HG02852 (cell line): ENCODE measurements around the gene DZANK1.
"Not testable (repeated sequence)": the region's sequence is repeated elsewhere in the genome, so short reads cannot be mapped to it uniquely, and the experiment has no call there.

Experiments used
- ATAC-seq: cut with Tn5 transposase; IDR thresholded peaks from one replicate; pipeline ENCODE4 v1.9.1; 2021; ENCODE audit warnings: mild to moderate bottlenecking, moderate library complexity; ENCODE audit not compliant: unreplicated experiment

Gene DZANK1

DNA sequence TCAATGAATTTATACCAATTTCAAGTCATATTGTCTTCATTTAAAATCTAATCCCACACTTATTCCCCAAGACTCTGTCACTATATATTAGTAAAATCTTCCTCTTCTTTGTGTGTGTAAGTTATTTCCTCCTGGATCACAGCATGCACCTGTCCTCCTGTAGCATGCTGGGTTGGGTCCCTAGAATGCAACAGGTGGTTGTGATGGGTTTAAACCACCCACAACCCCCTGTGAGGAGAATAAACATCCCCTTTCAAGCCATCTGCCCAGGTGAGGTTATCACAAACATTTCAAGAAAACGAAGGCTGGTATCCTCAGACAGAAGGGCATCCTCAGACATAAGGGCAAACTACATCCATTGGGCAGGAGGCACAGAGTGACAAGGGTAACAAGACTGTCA, 26.4 kb downstream of the DZANK1 start:
- ATAC-seq: no peak

DNA sequence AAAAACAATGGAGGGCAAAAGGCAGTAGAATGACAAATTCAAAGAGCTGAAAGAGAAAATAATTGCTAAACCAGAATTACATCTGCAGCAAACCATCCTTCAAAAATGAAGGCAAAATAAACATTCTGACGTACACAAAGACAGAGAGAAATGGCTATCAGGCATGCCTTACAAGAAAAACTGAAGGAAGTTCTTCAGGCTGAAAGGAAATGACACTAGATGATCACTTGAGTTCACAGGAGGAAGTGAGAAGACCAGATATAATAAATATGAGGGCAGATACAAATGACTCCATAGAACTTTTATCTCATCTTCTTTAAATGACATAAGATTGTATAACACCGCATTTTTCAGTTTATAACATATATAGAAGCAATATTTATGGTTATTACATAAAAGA, 30.0 kb downstream of the DZANK1 start:
- ATAC-seq: no peak

DNA sequence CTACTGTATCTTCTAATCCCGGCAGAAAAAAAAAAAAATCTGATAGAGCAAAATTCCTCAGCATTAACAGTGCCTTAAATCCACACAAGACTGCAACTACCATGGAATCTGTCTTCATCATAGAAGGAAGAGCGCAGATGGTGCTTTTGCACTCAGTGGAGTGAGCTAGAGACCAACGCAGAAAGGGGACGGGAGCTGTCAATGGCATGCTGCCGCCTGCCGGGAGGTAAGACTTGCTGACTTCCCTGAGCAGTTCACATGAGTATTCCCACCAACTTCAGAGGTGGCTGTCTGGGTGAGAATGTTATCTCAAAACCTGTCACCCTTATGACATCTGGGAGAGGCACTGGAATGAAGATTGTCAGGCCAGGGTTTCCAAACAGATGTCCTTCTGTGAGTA, 35.6 kb downstream of the DZANK1 start:
- ATAC-seq: no peak

- ATAC-seq: no peak
Observed at GRCh38 chr20:18430172-18430826, 36.5 kb downstream of the DZANK1 start.

GRCh38 chr20:18428490-18429173, 38.2 kb downstream of the DZANK1 start:
- no peak for ATAC-seq

- ATAC-seq: no peak
Observed at GRCh38 chr20:18427214-18427613, 39.6 kb downstream of the DZANK1 start.

DNA sequence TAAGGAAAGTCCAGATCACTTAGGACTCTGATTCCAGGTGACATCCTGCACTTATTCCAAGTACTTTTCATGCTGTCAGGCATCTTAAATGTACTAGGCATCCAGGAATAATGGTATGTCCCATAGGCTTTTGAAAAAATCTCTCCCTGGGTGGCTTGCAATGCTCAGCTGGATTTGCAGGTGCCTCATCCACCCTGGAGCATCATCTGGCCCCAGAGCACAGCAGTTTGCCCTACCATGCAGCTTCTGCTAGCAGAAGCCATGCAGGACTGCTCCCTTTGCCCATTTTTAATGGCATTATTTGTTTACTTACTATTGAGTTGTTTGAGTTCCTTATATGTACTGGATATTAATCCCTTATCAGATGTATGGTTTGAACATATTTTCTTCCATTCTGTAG, 45.2 kb downstream of the DZANK1 start:
- no peak for ATAC-seq

- ATAC-seq: no peak
Observed at GRCh38 chr20:18416486-18416885, 50.3 kb downstream of the DZANK1 start.

DNA sequence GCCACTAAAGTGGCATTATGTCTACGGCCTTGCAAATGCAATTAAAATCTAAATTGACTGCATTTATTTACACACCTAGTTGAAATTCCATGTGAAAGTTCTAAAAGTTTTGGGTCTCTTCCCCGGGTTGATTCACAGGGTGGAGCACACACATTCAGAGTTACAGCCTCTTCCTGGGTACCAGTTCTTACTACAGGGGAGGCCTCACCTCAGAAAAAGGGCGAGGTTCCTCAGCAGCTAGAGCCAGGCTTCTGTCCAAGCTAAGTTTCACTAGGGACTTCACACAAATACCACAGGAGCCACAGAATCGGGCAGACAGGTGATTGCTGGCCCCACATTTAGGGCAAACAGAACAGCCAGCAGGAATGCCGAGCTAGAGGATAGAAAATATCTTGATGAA, 52.7 kb downstream of the DZANK1 start:
- no peak for ATAC-seq

GRCh38 chr20:18412221-18412901, 54.5 kb downstream of the DZANK1 start:
- peak; percentile 34 for ATAC-seq

DNA sequence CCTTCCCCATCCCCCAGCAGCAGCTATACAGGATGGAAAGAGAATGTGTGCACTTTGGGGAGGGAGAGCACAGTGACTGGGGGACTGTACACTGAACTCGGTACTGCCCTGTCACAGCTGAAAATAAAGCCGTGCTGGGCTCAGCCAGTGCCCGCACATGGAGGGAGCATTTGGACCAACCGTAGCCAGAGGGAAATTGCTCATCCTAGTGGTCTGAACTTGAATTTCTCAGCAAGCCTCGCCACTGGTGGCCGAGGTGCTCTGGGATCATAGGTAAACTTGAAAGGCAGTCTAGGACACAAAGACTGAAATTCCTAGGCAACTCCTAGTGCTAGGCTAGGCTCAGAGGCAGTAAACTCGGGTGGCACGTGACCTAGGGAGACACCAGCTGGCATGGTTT, 61.0 kb downstream of the DZANK1 start:
- ATAC-seq: no peak

GRCh38 chr20:18404172-18404571, 62.7 kb downstream of the DZANK1 start:
- no peak for ATAC-seq

- no peak for ATAC-seq
Observed at GRCh38 chr20:18403269-18403668, 63.6 kb downstream of the DZANK1 start.

- ATAC-seq: no peak
Observed at GRCh38 chr20:18401305-18401704, 65.5 kb downstream of the DZANK1 start.

- no peak for ATAC-seq
Observed at GRCh38 chr20:18400460-18400859, 66.4 kb downstream of the DZANK1 start.

DNA sequence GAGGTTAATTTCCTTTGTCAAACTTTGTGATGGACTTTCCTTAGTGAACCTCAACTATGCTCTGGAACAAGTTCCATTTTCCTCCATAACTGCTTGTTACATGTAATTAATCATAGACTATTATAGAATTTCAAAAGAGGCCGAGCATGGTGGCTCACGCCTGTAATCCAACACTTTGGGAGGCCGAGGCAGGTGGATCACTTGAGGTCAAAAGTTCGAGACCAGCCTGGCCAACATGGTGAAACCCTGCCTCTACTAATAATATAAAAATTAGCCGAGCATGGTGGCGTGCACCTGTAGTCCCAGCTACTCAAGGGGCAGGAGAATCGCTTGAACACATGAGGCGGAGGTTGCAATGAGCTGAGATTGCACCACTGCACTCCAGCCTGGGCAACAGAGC, 68.1 kb downstream of the DZANK1 start:
- not testable (repeated sequence) for ATAC-seq

DNA sequence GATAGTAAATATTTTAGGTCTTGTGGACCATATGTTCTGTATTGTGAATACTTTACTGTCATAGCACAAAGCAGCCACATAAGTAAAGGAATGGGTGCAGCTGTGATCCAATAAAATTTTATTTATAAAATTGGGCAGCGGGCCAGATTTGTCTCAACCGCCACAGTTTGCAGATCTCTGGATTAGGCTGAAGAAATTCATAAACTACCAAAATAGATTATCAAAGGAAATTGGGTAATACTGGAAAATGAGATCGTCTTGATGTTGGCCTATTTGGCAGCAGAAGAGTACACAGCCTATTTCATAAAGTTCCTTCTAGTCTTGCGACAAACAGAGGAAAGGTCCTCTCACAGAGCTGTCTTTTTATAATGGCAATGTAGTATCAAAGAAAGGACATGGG, 69.8 kb downstream of the DZANK1 start:
- ATAC-seq: no peak

DNA sequence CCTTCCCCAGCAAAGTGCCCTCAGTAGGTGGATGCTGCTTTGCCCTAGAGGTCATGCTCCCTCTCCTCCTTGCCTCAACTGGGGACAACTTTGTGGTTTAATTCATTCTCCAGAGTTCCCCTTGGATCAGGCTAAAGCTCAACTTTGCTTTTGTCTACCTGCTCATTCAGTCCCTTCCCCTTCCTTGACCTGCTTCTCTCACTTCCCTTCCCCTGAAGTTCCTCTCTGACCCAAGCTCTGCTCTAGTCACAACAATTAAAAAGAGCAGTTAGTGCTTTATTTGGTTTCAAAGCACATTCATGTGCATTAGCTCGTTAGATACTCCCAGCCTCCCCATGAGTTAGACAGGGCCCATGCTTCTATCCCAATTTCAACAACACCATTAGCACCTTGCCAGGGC, 71.3 kb downstream of the DZANK1 start:
- ATAC-seq: no peak

DNA sequence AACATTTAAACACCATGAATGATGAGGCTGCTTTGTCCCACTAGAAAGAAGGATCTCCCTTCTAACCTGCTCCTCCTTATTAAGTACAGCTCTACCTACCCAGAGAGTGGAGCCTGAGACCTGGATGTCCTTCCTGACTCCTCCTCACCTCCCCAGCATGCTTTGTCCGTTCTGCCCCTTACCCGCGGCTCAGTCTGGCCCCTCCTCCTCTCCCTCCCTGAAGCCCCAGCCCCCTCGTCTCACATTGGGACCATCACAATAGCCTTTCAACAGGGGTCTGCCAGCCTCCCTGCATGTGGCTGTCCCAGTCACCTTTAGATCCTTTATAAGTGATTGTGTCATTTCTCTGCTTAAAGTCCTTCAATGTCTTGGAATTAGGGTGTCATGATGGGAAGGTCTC, 72.5 kb downstream of the DZANK1 start:
- no peak for ATAC-seq

GRCh38 chr20:18391686-18392085, 75.1 kb downstream of the DZANK1 start:
- no peak for ATAC-seq

DNA sequence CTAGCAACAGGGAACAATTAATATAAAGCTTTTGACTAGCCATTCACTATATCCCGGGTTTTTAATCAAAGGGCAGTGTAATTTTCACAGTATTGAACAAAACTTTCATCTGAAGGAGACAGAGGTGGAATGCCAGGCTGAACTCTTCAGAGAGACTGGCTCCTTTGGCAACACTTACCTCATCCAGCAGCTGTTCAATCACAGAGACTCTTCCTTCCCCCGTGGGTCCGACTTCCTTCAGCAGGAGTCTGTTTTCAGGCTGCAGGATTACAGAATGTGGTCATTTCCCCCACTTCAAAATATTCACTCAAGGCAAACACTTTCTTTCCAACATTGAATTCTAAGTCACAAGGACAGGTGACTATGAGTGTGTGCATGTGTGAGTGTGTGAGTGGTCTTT, 76.6 kb downstream of the DZANK1 start:
- no peak for ATAC-seq

GRCh38 chr20:18388860-18389259, 78.0 kb downstream of the DZANK1 start:
- no peak for ATAC-seq
